Neural progenitor cell (in vitro differentiated cells): ENCODE measurements around the gene MSTO1. TPM values are rescaled to one million over a fixed set of nuclear protein-coding genes. Genes with fewer than 3 reads are reported as not detected.
"Not testable (repeated sequence)": the region's sequence is repeated elsewhere in the genome, so short reads cannot be mapped to it uniquely, and the experiment has no call there.

ENCODE experiments used
- DNase-seq: peaks from one replicate; pipeline ENCODE4 v3.0.0-alpha.2; 2016; ENCODE audit warnings: low spot score
- H2AFZ ChIP-seq: fragments of 200-600 bp; sonication (generic); replicated peaks from 2 replicates; pipeline ENCODE4 v1.6.1; 2016; ENCODE audit warnings: antibody characterized with exemption
- H3F3A ChIP-seq: fragments of 200-600 bp; sonication (generic); 2 replicates; pipeline ENCODE4 v1.6.1; 2016; ENCODE audit warnings: antibody characterized with exemption, low read depth
- H3K27ac ChIP-seq: fragments of 200-600 bp; sonication (generic); 2 replicates; pipeline ENCODE4 v1.5.1; 2016; ENCODE audit warnings: mild to moderate bottlenecking
- H3K27me3 ChIP-seq: fragments of 200-600 bp; sonication (generic); 2 replicates; pipeline ENCODE4 v1.6.1; 2016; ENCODE audit warnings: mild to moderate bottlenecking, moderate library complexity
- H3K36me3 ChIP-seq: fragments of 200-600 bp; sonication (generic); 2 replicates; pipeline ENCODE4 v1.5.1; 2016
- H3K4me1 ChIP-seq: fragments of 200-600 bp; sonication (generic); 2 replicates; pipeline ENCODE4 v1.6.1; 2016; ENCODE audit warnings: mixed run types
- H3K4me2 ChIP-seq: fragments of 200-600 bp; sonication (generic); 2 replicates; pipeline ENCODE4 v1.6.1; 2016
- H3K4me3 ChIP-seq: fragments of 200-600 bp; sonication (generic); 2 replicates; pipeline ENCODE4 v1.5.1; 2016
- H3K79me2 ChIP-seq: fragments of 200-600 bp; sonication (generic); 2 replicates; pipeline ENCODE4 v1.6.1; 2016; ENCODE audit warnings: low read depth
- H3K9ac ChIP-seq: fragments of 200-600 bp; sonication (generic); 2 replicates; pipeline ENCODE4 v1.6.1; 2016
- H3K9me3 ChIP-seq: fragments of 200-600 bp; sonication (generic); 2 replicates; pipeline ENCODE4 v1.5.1; 2016; ENCODE audit warnings: low read depth
- H4K20me1 ChIP-seq: fragments of 200-600 bp; sonication (generic); 2 replicates; pipeline ENCODE4 v1.6.1; 2016; ENCODE audit warnings: low read depth
- H3K27ac Mint-ChIP-seq: 3 replicates; pipeline ENCODE4 v1.8.0; 2021; ENCODE audit warnings: mixed read lengths
- H3K27me3 Mint-ChIP-seq: 2 replicates; pipeline ENCODE4 v1.8.0; 2022; ENCODE audit warnings: low read depth, mild to moderate bottlenecking, inconsistent platforms, moderate library complexity, mixed read lengths; ENCODE audit not compliant: insufficient read depth
- H3K36me3 Mint-ChIP-seq: 3 replicates; pipeline ENCODE4 v1.8.0; 2021; ENCODE audit warnings: mixed read lengths
- H3K4me1 Mint-ChIP-seq: 3 replicates; pipeline ENCODE4 v1.8.0; 2021; ENCODE audit warnings: mixed read lengths
- H3K4me3 Mint-ChIP-seq: 3 replicates; pipeline ENCODE4 v1.8.0; 2021; ENCODE audit warnings: mild to moderate bottlenecking, moderate library complexity, mixed read lengths
- H3K9me3 Mint-ChIP-seq: 3 replicates; pipeline ENCODE4 v1.8.0; 2020; ENCODE audit warnings: mixed read lengths
- EZH2 ChIP-seq: fragments of 200-600 bp; sonication (generic); IDR thresholded peaks from 2 replicates; pipeline ENCODE4 v1.6.1; 2017; ENCODE audit warnings: antibody characterized with exemption, mild to moderate bottlenecking, moderate library complexity
- EZH2phosphoT487 ChIP-seq: fragments of 200-600 bp; sonication (generic); IDR thresholded peaks from 2 replicates; pipeline ENCODE4 v1.6.1; 2017; ENCODE audit warnings: antibody characterized with exemption
- total RNA-seq: library from RNA; depleted of rRNA; stranded (reverse); fragments of >200 nt; gene quantifications from 2 replicates; pipeline ENCODE4 v1.2.3, GENCODE V29; 2015; ENCODE audit warnings: low replicate concordance
- TF ChIP-seq, protein P1 (sequence below): fragments of 200-600 bp; sonication (generic); IDR thresholded peaks from 2 replicates; pipeline ENCODE4 v1.5.1; 2017; ENCODE audit warnings: antibody characterized with exemption, mild to moderate bottlenecking

MSTO1 gene
- total RNA-seq, 1 donor from 2014 or later = 36.6 TPM

DNA sequence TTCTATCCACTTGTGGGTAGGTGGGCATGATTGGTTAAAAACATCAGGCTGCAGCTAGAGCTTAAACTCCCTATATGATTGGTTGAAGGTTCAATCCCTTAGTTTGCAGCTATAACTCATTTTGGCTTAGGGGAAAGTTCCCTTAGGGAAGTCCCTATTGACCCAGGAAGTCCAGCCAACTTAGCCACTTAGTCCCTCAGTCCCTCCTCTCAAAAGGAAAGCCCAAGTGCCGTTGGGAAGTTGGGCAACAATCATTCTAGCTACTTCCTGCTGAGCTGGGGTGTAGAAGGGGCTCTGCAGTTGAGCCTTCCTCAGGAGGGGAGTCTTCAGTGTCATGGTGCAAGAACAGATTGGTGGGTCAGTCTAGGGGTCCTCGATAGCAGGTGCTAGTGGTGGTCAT lies 12.2 kb downstream of the MSTO1 start:
- Mint-ChIP-seq H3K36me3 (no peaks in the 10 kb centered on the region), H3K4me3 (no peak overlapping the region)
- H4K20me1 ChIP-seq = no peaks in the 10 kb centered on the region

DNA sequence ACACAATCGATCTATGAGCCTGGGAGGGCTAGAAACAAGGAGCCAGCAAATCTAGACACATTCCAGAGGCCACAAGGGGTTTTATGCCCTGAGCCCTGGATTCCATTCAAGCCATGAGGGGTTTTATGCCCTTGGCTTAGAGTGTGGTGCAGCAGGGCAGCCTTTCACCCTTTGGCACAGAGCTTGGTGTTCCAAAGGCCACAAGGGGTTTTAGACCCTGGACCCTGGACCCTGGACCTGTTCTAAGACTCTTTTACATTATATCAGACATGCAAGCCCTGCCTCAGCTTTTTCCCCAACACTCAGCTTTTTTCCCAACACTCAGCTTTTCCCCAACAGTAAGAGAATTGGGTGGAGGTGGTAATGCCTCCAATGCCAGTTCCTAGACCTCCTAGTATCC lies 13.3 kb downstream of the MSTO1 start:
- H3K4me2 ChIP-seq = no peak overlapping the region
- no peaks in the 10 kb centered on the region for H3F3A ChIP-seq
- H3K36me3 Mint-ChIP-seq = no peaks in the 10 kb centered on the region
- H3K27me3 ChIP-seq = no peaks in the 10 kb centered on the region
- no peak for DNase-seq
- no peak for TF ChIP-seq EZH2phosphoT487
- TF ChIP-seq, protein P1, sequence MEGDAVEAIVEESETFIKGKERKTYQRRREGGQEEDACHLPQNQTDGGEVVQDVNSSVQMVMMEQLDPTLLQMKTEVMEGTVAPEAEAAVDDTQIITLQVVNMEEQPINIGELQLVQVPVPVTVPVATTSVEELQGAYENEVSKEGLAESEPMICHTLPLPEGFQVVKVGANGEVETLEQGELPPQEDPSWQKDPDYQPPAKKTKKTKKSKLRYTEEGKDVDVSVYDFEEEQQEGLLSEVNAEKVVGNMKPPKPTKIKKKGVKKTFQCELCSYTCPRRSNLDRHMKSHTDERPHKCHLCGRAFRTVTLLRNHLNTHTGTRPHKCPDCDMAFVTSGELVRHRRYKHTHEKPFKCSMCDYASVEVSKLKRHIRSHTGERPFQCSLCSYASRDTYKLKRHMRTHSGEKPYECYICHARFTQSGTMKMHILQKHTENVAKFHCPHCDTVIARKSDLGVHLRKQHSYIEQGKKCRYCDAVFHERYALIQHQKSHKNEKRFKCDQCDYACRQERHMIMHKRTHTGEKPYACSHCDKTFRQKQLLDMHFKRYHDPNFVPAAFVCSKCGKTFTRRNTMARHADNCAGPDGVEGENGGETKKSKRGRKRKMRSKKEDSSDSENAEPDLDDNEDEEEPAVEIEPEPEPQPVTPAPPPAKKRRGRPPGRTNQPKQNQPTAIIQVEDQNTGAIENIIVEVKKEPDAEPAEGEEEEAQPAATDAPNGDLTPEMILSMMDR = no peak
- no peak for TF ChIP-seq EZH2
- H4K20me1 ChIP-seq = no peaks in the 10 kb centered on the region
- H3K4me1 Mint-ChIP-seq = peaks cover 2% of the 10 kb centered on the region
- no peaks in the 10 kb centered on the region for H3K79me2 ChIP-seq
- no peaks in the 10 kb centered on the region for H3K36me3 ChIP-seq
- no peaks in the 10 kb centered on the region for H3K4me1 ChIP-seq
- no peak overlapping the region for H2AFZ ChIP-seq
- H3K9me3 ChIP-seq = no peaks in the 10 kb centered on the region
- H3K27ac Mint-ChIP-seq = no peak overlapping the region
- peaks cover 7% of the 10 kb centered on the region for H3K9me3 Mint-ChIP-seq
- no peak overlapping the region for H3K27ac ChIP-seq
- no peak overlapping the region for H3K4me3 Mint-ChIP-seq
- no peak overlapping the region for H3K9ac ChIP-seq
- no peaks in the 10 kb centered on the region for H3K27me3 Mint-ChIP-seq
- no peak overlapping the region for H3K4me3 ChIP-seq

More for the DNA sequence above, 12.2 kb downstream of the MSTO1 start:
- Histone ChIP-seq H3F3A (no peaks in the 10 kb centered on the region), H3K27ac (no peak overlapping the region), H2AFZ (no peak overlapping the region), H3K4me3 (no peak overlapping the region), H3K9ac (no peak overlapping the region), H3K36me3 (no peaks in the 10 kb centered on the region), H3K4me1 (no peaks in the 10 kb centered on the region), H3K4me2 (no peak overlapping the region), H3K9me3 (no peaks in the 10 kb centered on the region), H3K27me3 (no peaks in the 10 kb centered on the region), H3K79me2 (no peaks in the 10 kb centered on the region)
- DNase-seq = no peak
- Mint-ChIP-seq H3K4me1 (peaks cover 2% of the 10 kb centered on the region), H3K27me3 (no peaks in the 10 kb centered on the region), H3K9me3 (peaks cover 7% of the 10 kb centered on the region), H3K27ac (no peak overlapping the region)
- TF ChIP-seq EZH2phosphoT487 = no peak
- TF ChIP-seq, protein P1 = no peak
- TF ChIP-seq EZH2 = no peak

DNA sequence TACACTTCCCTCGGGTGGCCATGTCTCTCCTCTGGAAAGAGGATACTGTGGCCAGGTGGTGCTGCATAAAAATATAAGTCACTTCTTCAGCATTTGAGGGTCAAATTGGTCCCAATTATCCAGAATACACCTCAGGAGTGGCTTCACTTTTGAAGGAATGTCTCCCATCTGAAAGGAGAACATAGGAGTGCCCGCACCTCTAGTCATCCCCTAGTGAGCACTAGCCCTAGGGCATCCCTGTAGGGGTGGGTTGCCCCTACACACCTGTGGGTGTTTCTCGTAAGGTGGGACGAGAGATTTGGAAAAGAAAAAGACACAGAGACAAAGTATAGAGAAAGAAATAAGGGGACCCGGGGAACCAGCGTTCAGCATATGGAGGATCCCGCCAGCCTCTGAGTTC lies 16.4 kb downstream of the MSTO1 start:
- not testable (repeated sequence) for H3K9me3 ChIP-seq, H3K4me1 Mint-ChIP-seq, DNase-seq, H3K4me3 Mint-ChIP-seq, H3K36me3 ChIP-seq, H3K4me3 ChIP-seq, H3K27me3 ChIP-seq, H3K27me3 Mint-ChIP-seq, H3K27ac ChIP-seq, H3K4me2 ChIP-seq, H3F3A ChIP-seq, H3K36me3 Mint-ChIP-seq, H3K27ac Mint-ChIP-seq, H3K4me1 ChIP-seq, H3K9ac ChIP-seq, H4K20me1 ChIP-seq, H2AFZ ChIP-seq, H3K9me3 Mint-ChIP-seq, H3K79me2 ChIP-seq

- Mint-ChIP-seq H3K27me3 (peaks cover 2% of the 10 kb centered on the region), H3K4me1 (peaks cover 8% of the 10 kb centered on the region), H3K36me3 (peaks cover 1% of the 10 kb centered on the region), H3K27ac (no peak overlapping the region), H3K9me3 (peaks cover 4% of the 10 kb centered on the region), H3K4me3 (no peak overlapping the region)
- H3K9me3 ChIP-seq = no peaks in the 10 kb centered on the region
- H3K4me2 ChIP-seq = peak overlapping the region; percentile 45
- DNase-seq = no peak
- H3K36me3 ChIP-seq = no peaks in the 10 kb centered on the region
- H3K27ac ChIP-seq = no peak overlapping the region
- H3K4me3 ChIP-seq = no peak overlapping the region
- H2AFZ ChIP-seq = no peak overlapping the region
- H3K4me1 ChIP-seq = peaks cover 6% of the 10 kb centered on the region
- peaks cover 8% of the 10 kb centered on the region for H3F3A ChIP-seq
- no peaks in the 10 kb centered on the region for H3K27me3 ChIP-seq
- no peaks in the 10 kb centered on the region for H3K79me2 ChIP-seq
- no peaks in the 10 kb centered on the region for H4K20me1 ChIP-seq
- TF ChIP-seq, protein P1 = no peak
- TF ChIP-seq EZH2phosphoT487 = no peak
- TF ChIP-seq EZH2 = no peak
- H3K9ac ChIP-seq = no peak overlapping the region
These were observed 26.6 kb downstream of the MSTO1 start for GRCh38 chr1:155636397-155637153.
